Left ventricle myocardium inferior (tissue), 1 donor: Measurements from ENCODE around the gene FAM236D. TPM values are rescaled to one million over a fixed set of nuclear protein-coding genes. Genes with fewer than 3 reads are reported as not detected.
"Not testable (repeated sequence)": the region's sequence is repeated elsewhere in the genome, so short reads cannot be mapped to it uniquely, and the experiment has no call there.

Experiments used
- DNase-seq: peaks from one replicate; pipeline ENCODE4 v3.0.0-alpha.2; 2020
- H3K27ac ChIP-seq: fragments of 200-600 bp; replicated peaks from 2 replicates; pipeline ENCODE4 v1.8.0; 2021
- H3K27me3 ChIP-seq: fragments of 200-600 bp; 2 replicates; pipeline ENCODE4 v1.8.0; 2021; ENCODE audit warnings: low read depth
- H3K36me3 ChIP-seq: fragments of 200-600 bp; 2 replicates; pipeline ENCODE4 v1.8.0; 2021
- H3K4me1 ChIP-seq: fragments of 200-600 bp; 2 replicates; pipeline ENCODE4 v1.8.0; 2021
- H3K4me3 ChIP-seq: fragments of 200-600 bp; 2 replicates; pipeline ENCODE4 v1.8.0; 2021; ENCODE audit warnings: mild to moderate bottlenecking, moderate library complexity
- H3K9me3 ChIP-seq: fragments of 200-600 bp; replicated peaks from 2 replicates; pipeline ENCODE4 v1.8.0; 2021
- intact Hi-C: fragments of 100-400 bp; cut with micrococcal nuclease; formaldehyde crosslinking; loops from one replicate; pipeline ENCODE4 v1.11.0; 2022
- long read RNA-seq: library from polyadenylated mRNA; unstranded; transcript quantifications from one replicate; pipeline ENCODE4 v2.0.0, GENCODE V29; 2021
- total RNA-seq: library from RNA; stranded (reverse); fragmentation: NEBNext Ultra II Directional; extraction: Animal tissue kit (Norgen Biotek cat#: 25700); gene quantifications from one replicate; pipeline ENCODE4 v1.2.1, GENCODE V29; 2021
- donor health status: DM: no; HTN: yes; CAD: no; lungs with severe emphysema.

The FAM236D gene
- not detected for total RNA-seq
- long read RNA-seq, result 0 reads

DNA sequence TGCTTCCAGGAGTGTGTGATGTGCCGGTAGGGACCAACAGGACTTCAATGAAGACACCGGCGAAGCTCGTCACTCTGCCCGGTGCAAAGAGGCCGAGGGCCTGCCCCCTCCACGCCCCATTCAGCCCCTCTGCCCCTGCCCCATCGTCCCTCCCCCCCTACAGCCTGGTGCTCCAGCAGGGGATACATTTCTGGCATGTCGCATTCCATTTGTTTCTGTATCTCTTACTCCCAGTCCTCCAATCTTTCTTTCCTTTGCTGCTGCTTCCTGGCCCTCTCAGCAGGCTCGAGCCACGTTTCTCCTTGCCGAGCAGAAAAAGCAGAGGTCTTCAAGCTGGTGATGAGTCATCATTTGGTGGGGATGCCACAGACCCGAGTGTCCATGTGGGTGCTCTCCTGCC is at the start of gene FAM236D:
Gene FAM236D (minus strand): TSS at position 101 of the 400 bp plus-strand sequence. CDS start 100 bp downstream, at position 1.
- DNase-seq, H3K27me3 ChIP-seq, H3K9me3 ChIP-seq, H3K27ac ChIP-seq, intact Hi-C loops, H3K4me1 ChIP-seq, H3K4me3 ChIP-seq, H3K36me3 ChIP-seq: not testable (repeated sequence)

DNA sequence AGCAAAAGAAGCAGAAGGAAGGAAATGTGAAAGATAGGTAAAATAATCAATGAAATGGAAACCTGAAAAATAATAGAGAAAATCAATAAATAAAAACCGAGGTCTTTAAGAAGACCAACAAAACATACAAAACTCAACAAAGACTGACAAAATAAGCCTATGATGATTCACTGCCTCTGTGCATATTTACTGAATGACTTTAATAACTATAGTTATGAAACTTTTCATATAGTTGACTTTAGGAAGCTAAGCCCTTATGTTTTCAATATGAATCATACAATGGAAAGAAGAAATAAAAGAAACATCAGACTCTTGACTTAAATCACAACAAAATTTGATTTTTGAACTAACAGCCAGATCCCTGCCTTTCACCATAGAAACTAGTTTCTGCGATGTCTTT is 29.5 kb upstream of the FAM236D start:
- H3K27ac ChIP-seq, DNase-seq, H3K36me3 ChIP-seq, H3K27me3 ChIP-seq, H3K4me1 ChIP-seq, intact Hi-C loops, H3K9me3 ChIP-seq, H3K4me3 ChIP-seq: not testable (repeated sequence)

- intact Hi-C loops, H3K27me3 ChIP-seq, DNase-seq: not testable (repeated sequence)
Observed at GRCh38 chrX:72830701-72831100, 22.7 kb upstream of the FAM236D start.

GRCh38 chrX:72790390-72790789 is 17.6 kb downstream of the FAM236D start:
- H3K36me3 ChIP-seq, H3K4me3 ChIP-seq, intact Hi-C loops, H3K27ac ChIP-seq, H3K4me1 ChIP-seq, H3K27me3 ChIP-seq, DNase-seq, H3K9me3 ChIP-seq: not testable (repeated sequence)

More at GRCh38 chrX:72830701-72831100, 22.7 kb upstream of the FAM236D start:
- not testable (repeated sequence) for H3K9me3 ChIP-seq, H3K4me3 ChIP-seq, H3K4me1 ChIP-seq, H3K36me3 ChIP-seq, H3K27ac ChIP-seq

DNA sequence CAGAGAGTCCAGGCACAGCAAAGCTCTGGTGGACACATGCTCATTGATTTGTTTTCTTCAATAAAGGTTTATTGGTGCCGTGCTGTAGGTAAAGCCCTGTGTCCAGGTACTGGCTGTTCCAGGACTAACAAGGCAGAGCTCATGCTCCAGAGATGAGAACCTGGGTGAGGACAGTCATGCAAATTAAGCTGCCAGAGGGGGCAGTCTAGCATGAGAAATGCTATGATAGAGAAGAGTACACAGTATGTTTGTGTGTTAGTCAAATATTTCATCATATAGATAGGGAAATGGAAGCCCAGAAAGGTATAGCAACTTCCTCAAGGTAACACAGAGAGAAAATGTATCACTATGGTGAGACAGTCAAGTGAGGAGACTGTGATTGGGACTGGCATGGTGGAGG is 19.9 kb downstream of the FAM236D start:
- H3K27ac ChIP-seq, DNase-seq, H3K4me1 ChIP-seq, H3K36me3 ChIP-seq, H3K4me3 ChIP-seq, H3K27me3 ChIP-seq, intact Hi-C loops, H3K9me3 ChIP-seq: not testable (repeated sequence)

GRCh38 chrX:72783964-72784363 is 24.0 kb downstream of the FAM236D start:
- DNase-seq, H3K4me3 ChIP-seq, H3K27ac ChIP-seq, H3K27me3 ChIP-seq, H3K36me3 ChIP-seq, H3K4me1 ChIP-seq, H3K9me3 ChIP-seq, intact Hi-C loops: not testable (repeated sequence)

- intact Hi-C loops, DNase-seq, H3K36me3 ChIP-seq, H3K9me3 ChIP-seq, H3K27me3 ChIP-seq, H3K27ac ChIP-seq, H3K4me1 ChIP-seq, H3K4me3 ChIP-seq: not testable (repeated sequence)
Observed at GRCh38 chrX:72783365-72783936, 24.6 kb downstream of the FAM236D start.

GRCh38 chrX:72782560-72782959 is 25.4 kb downstream of the FAM236D start, which contains the start of gene FAM236B:
FAM236B (minus strand) TSS chrX:72782660; CDS start chrX:72782560, 100 bp downstream.
- H3K9me3 ChIP-seq, H3K4me3 ChIP-seq, H3K36me3 ChIP-seq, H3K27ac ChIP-seq, intact Hi-C loops, H3K4me1 ChIP-seq, H3K27me3 ChIP-seq, DNase-seq: not testable (repeated sequence)

- DNase-seq, H3K9me3 ChIP-seq, H3K4me3 ChIP-seq, H3K27me3 ChIP-seq, H3K36me3 ChIP-seq, H3K27ac ChIP-seq, intact Hi-C loops, H3K4me1 ChIP-seq: not testable (repeated sequence)
Observed at GRCh38 chrX:72778146-72778545, 29.9 kb downstream of the FAM236D start.

DNA sequence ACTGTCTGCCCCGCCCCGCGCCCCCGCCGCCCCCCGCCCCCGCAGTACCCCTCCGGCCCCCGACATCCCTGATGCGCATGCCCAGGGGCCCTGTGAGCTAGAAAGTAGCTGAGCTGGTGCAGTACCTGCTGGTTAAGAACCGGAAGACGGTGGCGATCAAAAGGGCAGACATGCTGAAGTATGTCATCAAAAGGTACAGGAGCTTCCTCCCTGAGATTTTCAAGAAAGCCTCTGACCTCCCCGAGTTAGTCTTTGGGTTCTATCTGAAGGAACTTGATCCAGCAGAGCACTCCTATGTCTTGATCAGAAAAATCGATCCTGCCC is 30.6 kb downstream of the FAM236D start:
- H3K9me3 ChIP-seq, intact Hi-C loops, H3K4me3 ChIP-seq, H3K27ac ChIP-seq, H3K4me1 ChIP-seq, DNase-seq, H3K36me3 ChIP-seq, H3K27me3 ChIP-seq: not testable (repeated sequence)

- H3K27me3 ChIP-seq, H3K27ac ChIP-seq, H3K4me3 ChIP-seq, H3K36me3 ChIP-seq, H3K9me3 ChIP-seq, intact Hi-C loops, DNase-seq, H3K4me1 ChIP-seq: not testable (repeated sequence)
Observed at GRCh38 chrX:72776653-72777466, 31.1 kb downstream of the FAM236D start, which contains the start of gene DMRTC1B. DMRTC1B (plus strand) TSS chrX:72776890; CDS start chrX:72845136, 68,246 bp downstream.

GRCh38 chrX:72760454-72760853 is 47.6 kb downstream of the FAM236D start:
- H3K27ac ChIP-seq, DNase-seq, H3K27me3 ChIP-seq, H3K36me3 ChIP-seq, H3K4me3 ChIP-seq, intact Hi-C loops, H3K4me1 ChIP-seq, H3K9me3 ChIP-seq: not testable (repeated sequence)
